ENCODE data around the gene CPN1. TPM values are rescaled to one million over a fixed set of nuclear protein-coding genes. Genes with fewer than 3 reads are reported as not detected.

CPN1 gene
- total and polyA plus RNA-seq, 2 donors, result 0.02 TPM; not detected in 1

GRCh38 chr10:100114976-100115770 is 33.5 kb upstream of the CPN1 start:
- no peaks in the 10 kb centered on the region for H3K4me1 ChIP-seq (ENCODE audit: control insufficient read depth in 2 of 2, insufficient read depth in 2 of 2, low read length in 2 of 2)
- no peaks in the 10 kb centered on the region for H3K9me3 ChIP-seq (ENCODE audit: control insufficient read depth in 2 of 2, insufficient read depth in 1 of 2, low read length in 1 of 2)
- no peak overlapping the region for H3K4me3 ChIP-seq (ENCODE audit: low read length in 2 of 2)
- H3K36me3 ChIP-seq (ENCODE audit: control insufficient read depth in 2 of 2, insufficient read depth in 2 of 2, low read length in 1 of 2), result no peaks in the 10 kb centered on the region
- H3K27me3 ChIP-seq (ENCODE audit: control insufficient read depth in 2 of 2, insufficient read depth in 1 of 2, low read length in 1 of 2), result peaks cover 9 to 40% of the 10 kb centered on the region in 2 donors
- 34% methylated on average over 51 of the region's 51 CpGs for WGBS
- no peak overlapping the region for H3K27ac ChIP-seq (ENCODE audit: low read depth in 1 of 2, low read length in 1 of 2)
- DNase-seq (ENCODE audit: low read depth in 6 of 9, low spot score in 9 of 9), result no peak

DNA sequence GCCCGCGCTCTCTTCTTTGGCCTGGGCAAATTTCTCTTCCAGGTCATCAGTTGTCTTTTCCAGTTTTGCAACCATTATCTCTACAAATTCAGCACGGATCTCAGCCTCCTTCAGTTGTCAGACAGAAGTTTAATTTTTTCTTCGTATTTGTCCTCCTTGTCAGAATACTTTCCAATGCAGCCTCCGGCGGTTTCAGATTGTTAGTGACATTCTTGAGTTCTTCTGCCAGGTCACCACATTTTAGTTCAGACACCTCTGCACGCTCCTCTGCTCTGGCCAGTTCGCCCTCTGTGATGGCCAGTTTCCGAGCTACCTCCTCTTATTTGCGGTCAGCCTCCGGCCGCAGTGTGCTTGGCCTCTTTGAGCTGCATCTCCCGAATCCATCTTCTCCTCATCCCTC is 32.8 kb upstream of the CPN1 start:
- H3K27me3 ChIP-seq (ENCODE audit: control insufficient read depth in 2 of 2, insufficient read depth in 1 of 2, low read length in 1 of 2), result peaks cover 9 to 40% of the 10 kb centered on the region in 2 donors
- H3K36me3 ChIP-seq (ENCODE audit: control insufficient read depth in 2 of 2, insufficient read depth in 2 of 2, low read length in 1 of 2), result no peaks in the 10 kb centered on the region
- H3K27ac ChIP-seq (ENCODE audit: low read depth in 1 of 2, low read length in 1 of 2), result no peak overlapping the region
- H3K4me1 ChIP-seq (ENCODE audit: control insufficient read depth in 2 of 2, insufficient read depth in 2 of 2, low read length in 2 of 2), result no peaks in the 10 kb centered on the region
- DNase-seq (ENCODE audit: low read depth in 6 of 9, low spot score in 9 of 9), result no peak
- no peaks in the 10 kb centered on the region for H3K9me3 ChIP-seq (ENCODE audit: control insufficient read depth in 2 of 2, insufficient read depth in 1 of 2, low read length in 1 of 2)
- WGBS, result 97% methylated on average over 13 of the region's 13 CpGs
- H3K4me3 ChIP-seq (ENCODE audit: low read length in 2 of 2), result no peak overlapping the region

DNA sequence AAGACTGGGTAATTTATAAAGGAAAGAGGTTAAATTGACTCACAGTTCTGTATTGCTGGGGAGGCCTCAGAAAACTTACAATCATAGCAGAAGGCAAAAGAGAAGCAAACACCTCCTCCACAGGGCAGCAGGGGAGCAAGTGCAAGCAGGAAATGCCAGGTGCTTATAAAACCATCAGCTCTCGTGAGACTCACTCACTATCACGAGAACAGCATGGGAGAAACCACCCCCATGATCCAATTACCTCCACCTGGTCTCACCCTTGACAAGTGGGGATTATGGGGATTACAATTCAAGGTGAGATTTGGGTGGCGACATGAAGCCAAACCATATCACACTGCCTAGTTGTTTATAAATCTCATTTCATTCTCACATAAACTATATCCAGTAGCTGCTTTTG is 28.0 kb upstream of the CPN1 start:
- 36% methylated on average over 3 of the region's 3 CpGs for WGBS
- no peaks in the 10 kb centered on the region for H3K4me1 ChIP-seq (ENCODE audit: control insufficient read depth in 2 of 2, insufficient read depth in 2 of 2, low read length in 2 of 2)
- H3K4me3 ChIP-seq (ENCODE audit: low read length in 2 of 2), result no peak overlapping the region
- DNase-seq (ENCODE audit: low read depth in 6 of 9, low spot score in 9 of 9), result peak in 1 of 9 donors; percentile 25
- no peaks in the 10 kb centered on the region for H3K9me3 ChIP-seq (ENCODE audit: control insufficient read depth in 2 of 2, insufficient read depth in 1 of 2, low read length in 1 of 2)
- H3K27me3 ChIP-seq (ENCODE audit: control insufficient read depth in 2 of 2, insufficient read depth in 1 of 2, low read length in 1 of 2), result peaks cover 4 to 17% of the 10 kb centered on the region in 2 donors
- H3K27ac ChIP-seq (ENCODE audit: low read depth in 1 of 2, low read length in 1 of 2), result no peak overlapping the region
- no peaks in the 10 kb centered on the region for H3K36me3 ChIP-seq (ENCODE audit: control insufficient read depth in 2 of 2, insufficient read depth in 2 of 2, low read length in 1 of 2)

DNA sequence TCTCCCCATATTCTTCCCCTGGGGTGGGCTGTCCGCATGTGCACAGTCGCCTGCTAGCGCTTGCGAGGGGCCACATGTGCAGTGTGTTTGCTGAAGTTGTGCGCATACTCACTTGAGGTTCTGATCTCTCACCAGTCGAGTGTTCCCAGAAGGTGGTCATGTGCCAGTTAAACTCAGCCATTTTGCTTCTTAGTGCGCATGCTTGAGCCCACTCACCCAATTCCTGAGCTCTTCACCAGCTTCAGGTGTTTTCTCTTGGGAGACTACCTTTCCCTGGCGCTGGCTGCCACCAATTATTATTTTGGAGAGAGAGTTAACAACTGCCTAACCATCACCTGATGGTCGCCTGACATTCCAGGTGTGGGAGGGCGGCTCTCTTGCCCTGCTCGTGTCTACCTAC is 25.2 kb upstream of the CPN1 start:
- H3K27me3 ChIP-seq (ENCODE audit: control insufficient read depth in 2 of 2, insufficient read depth in 1 of 2, low read length in 1 of 2), result peaks cover 0 to 2% of the 10 kb centered on the region in 2 donors
- DNase-seq (ENCODE audit: low read depth in 6 of 9, low spot score in 9 of 9), result no peak
- no peak overlapping the region for H3K27ac ChIP-seq (ENCODE audit: low read depth in 1 of 2, low read length in 1 of 2)
- H3K36me3 ChIP-seq (ENCODE audit: control insufficient read depth in 2 of 2, insufficient read depth in 2 of 2, low read length in 1 of 2), result no peaks in the 10 kb centered on the region
- peaks cover 0 to 3% of the 10 kb centered on the region in 2 donors for H3K9me3 ChIP-seq (ENCODE audit: control insufficient read depth in 2 of 2, insufficient read depth in 1 of 2, low read length in 1 of 2)
- 89% methylated on average over 11 of the region's 11 CpGs for WGBS
- no peaks in the 10 kb centered on the region for H3K4me1 ChIP-seq (ENCODE audit: control insufficient read depth in 2 of 2, insufficient read depth in 2 of 2, low read length in 2 of 2)
- H3K4me3 ChIP-seq (ENCODE audit: low read length in 2 of 2), result no peak overlapping the region

- H3K27me3 ChIP-seq (ENCODE audit: control insufficient read depth in 2 of 2, insufficient read depth in 1 of 2, low read length in 1 of 2), result peaks cover 0 to 2% of the 10 kb centered on the region in 2 donors
- no peak overlapping the region for H3K4me3 ChIP-seq (ENCODE audit: low read length in 2 of 2)
- no peaks in the 10 kb centered on the region for H3K4me1 ChIP-seq (ENCODE audit: control insufficient read depth in 2 of 2, insufficient read depth in 2 of 2, low read length in 2 of 2)
- no peak for DNase-seq (ENCODE audit: low read depth in 6 of 9, low spot score in 9 of 9)
- WGBS, result 98% methylated on average over 5 of the region's 5 CpGs
- no peaks in the 10 kb centered on the region for H3K36me3 ChIP-seq (ENCODE audit: control insufficient read depth in 2 of 2, insufficient read depth in 2 of 2, low read length in 1 of 2)
- H3K9me3 ChIP-seq (ENCODE audit: control insufficient read depth in 2 of 2, insufficient read depth in 1 of 2, low read length in 1 of 2), result peaks cover 0 to 3% of the 10 kb centered on the region in 2 donors
- no peak overlapping the region for H3K27ac ChIP-seq (ENCODE audit: low read depth in 1 of 2, low read length in 1 of 2)
These were observed 22.6 kb upstream of the CPN1 start for GRCh38 chr10:100104300-100104699.

GRCh38 chr10:100103581-100103980 is 21.9 kb upstream of the CPN1 start:
- 77% methylated on average over 5 of the region's 5 CpGs for WGBS
- Histone ChIP-seq H3K4me1 (ENCODE audit: control insufficient read depth in 2 of 2, insufficient read depth in 2 of 2, low read length in 2 of 2) (no peaks in the 10 kb centered on the region), H3K9me3 (ENCODE audit: control insufficient read depth in 2 of 2, insufficient read depth in 1 of 2, low read length in 1 of 2) (peaks cover 0 to 3% of the 10 kb centered on the region in 2 donors), H3K36me3 (ENCODE audit: control insufficient read depth in 2 of 2, insufficient read depth in 2 of 2, low read length in 1 of 2) (no peaks in the 10 kb centered on the region), H3K27me3 (ENCODE audit: control insufficient read depth in 2 of 2, insufficient read depth in 1 of 2, low read length in 1 of 2) (peaks cover 0 to 2% of the 10 kb centered on the region in 2 donors), H3K27ac (ENCODE audit: low read depth in 1 of 2, low read length in 1 of 2) (no peak overlapping the region), H3K4me3 (ENCODE audit: low read length in 2 of 2) (no peak overlapping the region)
- DNase-seq (ENCODE audit: low read depth in 6 of 9, low spot score in 9 of 9), result no peak

DNA sequence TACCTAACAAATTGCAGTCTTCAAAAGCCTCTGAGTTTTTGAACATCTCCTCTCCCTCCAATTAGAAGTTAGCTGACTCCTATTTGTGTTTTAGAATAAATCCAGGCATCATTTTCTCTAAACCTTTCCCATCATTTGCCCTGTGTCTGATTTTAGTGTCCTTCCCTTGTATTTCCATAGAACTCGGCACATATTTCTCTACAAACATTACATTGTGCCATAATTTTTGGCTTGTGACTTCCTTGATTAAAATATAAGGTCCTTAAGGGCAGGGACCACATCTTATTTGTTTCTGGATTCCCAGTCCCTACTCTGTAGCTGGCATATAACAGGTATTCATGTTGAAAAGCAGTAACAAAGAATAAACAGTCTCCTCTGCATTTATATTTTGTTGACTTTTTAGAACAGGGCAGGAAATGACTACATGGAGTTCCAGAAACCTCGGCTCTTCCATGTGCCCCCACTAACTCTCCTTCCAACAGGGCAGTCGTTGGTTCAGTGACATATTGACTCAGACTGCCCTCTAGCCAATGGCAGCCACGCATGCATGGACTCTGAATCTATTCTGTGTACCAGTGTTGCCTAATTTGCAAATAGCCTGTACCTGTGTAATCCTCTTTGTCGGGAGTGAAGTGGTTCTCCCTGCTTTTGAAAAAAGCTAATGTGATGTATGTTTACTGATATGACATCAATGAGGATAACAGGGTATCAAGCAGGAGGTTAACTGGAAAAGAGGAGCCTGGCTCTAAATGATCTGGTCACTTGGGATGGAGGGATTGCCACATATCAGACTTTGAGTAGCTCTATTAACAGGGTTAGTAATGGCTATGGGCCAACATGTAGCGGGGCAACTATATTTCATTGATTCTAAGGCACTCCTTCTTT is 19.8 kb upstream of the CPN1 start:
- Histone ChIP-seq H3K27me3 (ENCODE audit: control insufficient read depth in 2 of 2, insufficient read depth in 1 of 2, low read length in 1 of 2) (peaks cover 0 to 2% of the 10 kb centered on the region in 2 donors), H3K36me3 (ENCODE audit: control insufficient read depth in 2 of 2, insufficient read depth in 2 of 2, low read length in 1 of 2) (no peaks in the 10 kb centered on the region), H3K4me1 (ENCODE audit: control insufficient read depth in 2 of 2, insufficient read depth in 2 of 2, low read length in 2 of 2) (no peaks in the 10 kb centered on the region), H3K27ac (ENCODE audit: low read depth in 1 of 2, low read length in 1 of 2) (no peak overlapping the region), H3K9me3 (ENCODE audit: control insufficient read depth in 2 of 2, insufficient read depth in 1 of 2, low read length in 1 of 2) (peaks cover 0 to 3% of the 10 kb centered on the region in 2 donors), H3K4me3 (ENCODE audit: low read length in 2 of 2) (no peak overlapping the region)
- 84% methylated on average over 6 of the region's 6 CpGs for WGBS
- no peak for DNase-seq (ENCODE audit: low read depth in 6 of 9, low spot score in 9 of 9)

GRCh38 chr10:100100651-100101184 is 19.0 kb upstream of the CPN1 start:
- peaks cover 0 to 2% of the 10 kb centered on the region in 2 donors for H3K27me3 ChIP-seq (ENCODE audit: control insufficient read depth in 2 of 2, insufficient read depth in 1 of 2, low read length in 1 of 2)
- DNase-seq (ENCODE audit: low read depth in 6 of 9, low spot score in 9 of 9), result peak in 2 of 9 donors; percentile 8 to 14
- H3K36me3 ChIP-seq (ENCODE audit: control insufficient read depth in 2 of 2, insufficient read depth in 2 of 2, low read length in 1 of 2), result no peaks in the 10 kb centered on the region
- WGBS, result 41% methylated on average over 6 of the region's 6 CpGs
- H3K27ac ChIP-seq (ENCODE audit: low read depth in 1 of 2, low read length in 1 of 2), result no peak overlapping the region
- H3K4me3 ChIP-seq (ENCODE audit: low read length in 2 of 2), result no peak overlapping the region
- H3K4me1 ChIP-seq (ENCODE audit: control insufficient read depth in 2 of 2, insufficient read depth in 2 of 2, low read length in 2 of 2), result no peaks in the 10 kb centered on the region
- H3K9me3 ChIP-seq (ENCODE audit: control insufficient read depth in 2 of 2, insufficient read depth in 1 of 2, low read length in 1 of 2), result peaks cover 0 to 3% of the 10 kb centered on the region in 2 donors

GRCh38 chr10:100089241-100089640 is 7.6 kb upstream of the CPN1 start:
- 94% methylated on average over 6 of the region's 6 CpGs for WGBS
- no peak for DNase-seq (ENCODE audit: low read depth in 6 of 9, low spot score in 9 of 9)
- no peaks in the 10 kb centered on the region for H3K36me3 ChIP-seq (ENCODE audit: control insufficient read depth in 2 of 2, insufficient read depth in 2 of 2, low read length in 1 of 2)
- H3K9me3 ChIP-seq (ENCODE audit: control insufficient read depth in 2 of 2, insufficient read depth in 1 of 2, low read length in 1 of 2), result no peaks in the 10 kb centered on the region
- no peak overlapping the region for H3K4me3 ChIP-seq (ENCODE audit: low read length in 2 of 2)
- no peaks in the 10 kb centered on the region for H3K27me3 ChIP-seq (ENCODE audit: control insufficient read depth in 2 of 2, insufficient read depth in 1 of 2, low read length in 1 of 2)
- no peaks in the 10 kb centered on the region for H3K4me1 ChIP-seq (ENCODE audit: control insufficient read depth in 2 of 2, insufficient read depth in 2 of 2, low read length in 2 of 2)
- no peak overlapping the region for H3K27ac ChIP-seq (ENCODE audit: low read depth in 1 of 2, low read length in 1 of 2)

Measured in thymus (tissue), 11 donors.